Measurements from ENCODE around the gene COL20A1.
A peak's percentile ranks its signal among the peaks of the same experiment; 100 is the strongest.
"Not testable (repeated sequence)": the region's sequence is repeated elsewhere in the genome, so short reads cannot be mapped to it uniquely, and the experiment has no call there.

The COL20A1 gene

DNA sequence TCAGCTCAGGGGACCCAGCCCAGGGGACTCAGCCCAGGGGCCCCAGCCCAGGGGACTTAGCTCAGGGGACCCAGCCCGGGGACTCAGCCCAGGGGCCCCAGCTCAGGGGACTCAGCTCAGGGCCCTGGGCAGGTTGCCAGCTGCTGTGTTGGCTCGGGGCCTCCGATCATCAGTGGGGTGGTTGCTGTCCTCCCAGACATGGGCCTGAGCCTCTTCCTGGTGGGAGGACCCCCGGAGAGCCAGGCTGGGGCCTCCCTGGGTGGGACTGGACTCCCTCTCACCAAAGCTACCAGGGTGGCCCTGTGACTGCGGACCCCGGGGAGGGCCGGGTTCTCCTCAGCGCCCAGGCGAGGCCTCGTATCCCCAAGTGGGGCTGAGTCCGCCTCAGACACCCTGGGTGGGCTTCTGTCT is 4.4 kb downstream of the COL20A1 start:
- Mint-ChIP-seq H3K27ac (no peak overlapping the region), H3K9me3 (no peaks in the 10 kb centered on the region), H3K27me3 (peaks cover 54% of the 10 kb centered on the region), H3K36me3 (no peaks in the 10 kb centered on the region), H3K4me1 (peaks cover 13% of the 10 kb centered on the region), H3K4me3 (no peak overlapping the region)
- CTCF ChIA-PET, result no interaction called here
- no peak for DNase-seq

GRCh38 chr20:63297796-63298572 is 5.0 kb downstream of the COL20A1 start:
- Mint-ChIP-seq H3K4me3 (no peak overlapping the region), H3K27me3 (peaks cover 54% of the 10 kb centered on the region), H3K36me3 (no peaks in the 10 kb centered on the region), H3K27ac (no peak overlapping the region), H3K9me3 (no peaks in the 10 kb centered on the region), H3K4me1 (peaks cover 13% of the 10 kb centered on the region)
- CTCF ChIA-PET, result no interaction called here
- no peak for DNase-seq

GRCh38 chr20:63298731-63299312 is 5.8 kb downstream of the COL20A1 start:
- Mint-ChIP-seq H3K27me3 (peaks cover 47% of the 10 kb centered on the region), H3K4me3 (no peak overlapping the region)
- CTCF ChIA-PET, result no interaction called here

GRCh38 chr20:63301671-63302070 is 8.7 kb downstream of the COL20A1 start:
- Mint-ChIP-seq H3K36me3 (no peaks in the 10 kb centered on the region), H3K9me3 (no peaks in the 10 kb centered on the region), H3K4me3 (no peak overlapping the region), H3K27me3 (peaks cover 21% of the 10 kb centered on the region), H3K4me1 (no peaks in the 10 kb centered on the region), H3K27ac (no peak overlapping the region)
- CTCF ChIA-PET, result no interaction called here
- no peak for DNase-seq

More at GRCh38 chr20:63298731-63299312, 5.8 kb downstream of the COL20A1 start:
- Mint-ChIP-seq H3K4me1 (peaks cover 13% of the 10 kb centered on the region), H3K9me3 (no peaks in the 10 kb centered on the region), H3K36me3 (no peaks in the 10 kb centered on the region), H3K27ac (no peak overlapping the region)
- no peak for DNase-seq

GRCh38 chr20:63303095-63303666 is 10.2 kb downstream of the COL20A1 start:
- no peaks in the 10 kb centered on the region for H3K9me3 Mint-ChIP-seq
- H3K4me3 Mint-ChIP-seq, result no peak overlapping the region
- H3K27ac Mint-ChIP-seq, result no peak overlapping the region
- CTCF ChIA-PET, result no interaction called here
- H3K4me1 Mint-ChIP-seq, result no peaks in the 10 kb centered on the region
- DNase-seq, result no peak
- no peaks in the 10 kb centered on the region for H3K36me3 Mint-ChIP-seq
- peaks cover 11% of the 10 kb centered on the region for H3K27me3 Mint-ChIP-seq

DNA sequence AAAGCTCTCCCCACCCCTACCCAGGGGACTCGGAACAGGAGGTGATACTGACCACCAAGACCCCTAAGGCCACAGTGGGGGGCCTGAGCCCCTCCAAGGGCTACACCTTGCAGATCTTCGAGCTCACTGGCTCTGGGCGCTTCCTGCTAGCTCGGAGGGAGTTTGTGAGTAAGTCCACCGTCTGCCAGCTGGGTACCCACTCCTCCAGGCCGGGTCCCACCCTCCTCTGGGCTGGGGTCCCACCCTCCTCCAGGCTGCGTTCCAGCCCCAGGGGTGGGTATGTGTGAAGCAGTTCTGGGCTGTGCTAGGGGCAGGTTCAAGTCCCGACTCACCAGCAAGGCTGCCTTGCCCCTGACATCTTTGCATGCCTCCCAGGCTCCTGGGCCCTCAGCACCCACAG is 12.4 kb downstream of the COL20A1 start:
- Mint-ChIP-seq H3K4me3 (no peak overlapping the region), H3K9me3 (no peaks in the 10 kb centered on the region), H3K36me3 (no peaks in the 10 kb centered on the region), H3K4me1 (no peaks in the 10 kb centered on the region), H3K27me3 (no peaks in the 10 kb centered on the region), H3K27ac (no peak overlapping the region)
- no peak for DNase-seq
- CTCF ChIA-PET, result no interaction called here

DNA sequence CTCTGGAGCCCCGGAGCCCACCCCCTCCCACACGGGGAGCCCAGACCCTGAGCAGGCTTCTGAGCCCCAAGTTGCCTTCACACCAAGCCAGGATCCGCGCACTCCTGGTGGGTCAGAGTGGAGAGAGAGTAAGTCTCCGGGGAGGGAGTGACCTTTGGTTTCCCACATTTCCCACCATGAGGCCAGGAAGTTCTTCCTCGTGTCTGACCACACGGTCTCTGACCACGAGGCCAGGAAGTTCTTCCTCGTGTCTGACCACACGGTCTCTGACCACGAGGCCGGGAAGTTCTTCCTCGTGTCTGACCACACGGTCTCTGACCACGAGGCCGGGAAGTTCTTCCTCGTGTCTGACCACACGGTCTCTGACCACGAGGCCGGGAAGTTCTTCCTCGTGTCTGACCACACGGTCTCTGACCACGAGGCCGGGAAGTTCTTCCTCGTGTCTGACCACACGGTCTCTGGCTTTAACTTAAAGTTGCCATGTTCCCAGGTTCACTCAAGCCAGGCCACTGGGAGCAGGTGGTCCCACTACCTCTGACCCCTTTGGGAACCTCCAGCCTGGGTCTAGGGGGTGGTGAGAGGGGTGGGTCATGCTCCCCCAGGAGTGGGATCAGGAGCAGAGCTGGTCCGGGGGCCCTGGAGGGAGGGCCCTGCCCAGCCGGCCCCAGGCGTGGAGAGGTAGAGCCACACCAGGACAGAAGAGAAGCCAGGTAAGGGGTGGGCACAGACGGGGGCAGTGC is 13.1 kb downstream of the COL20A1 start:
- H3K27me3 Mint-ChIP-seq, H3K4me1 Mint-ChIP-seq, H3K4me3 Mint-ChIP-seq, H3K9me3 Mint-ChIP-seq, CTCF ChIA-PET, H3K36me3 Mint-ChIP-seq, H3K27ac Mint-ChIP-seq, DNase-seq: not testable (repeated sequence)

DNA sequence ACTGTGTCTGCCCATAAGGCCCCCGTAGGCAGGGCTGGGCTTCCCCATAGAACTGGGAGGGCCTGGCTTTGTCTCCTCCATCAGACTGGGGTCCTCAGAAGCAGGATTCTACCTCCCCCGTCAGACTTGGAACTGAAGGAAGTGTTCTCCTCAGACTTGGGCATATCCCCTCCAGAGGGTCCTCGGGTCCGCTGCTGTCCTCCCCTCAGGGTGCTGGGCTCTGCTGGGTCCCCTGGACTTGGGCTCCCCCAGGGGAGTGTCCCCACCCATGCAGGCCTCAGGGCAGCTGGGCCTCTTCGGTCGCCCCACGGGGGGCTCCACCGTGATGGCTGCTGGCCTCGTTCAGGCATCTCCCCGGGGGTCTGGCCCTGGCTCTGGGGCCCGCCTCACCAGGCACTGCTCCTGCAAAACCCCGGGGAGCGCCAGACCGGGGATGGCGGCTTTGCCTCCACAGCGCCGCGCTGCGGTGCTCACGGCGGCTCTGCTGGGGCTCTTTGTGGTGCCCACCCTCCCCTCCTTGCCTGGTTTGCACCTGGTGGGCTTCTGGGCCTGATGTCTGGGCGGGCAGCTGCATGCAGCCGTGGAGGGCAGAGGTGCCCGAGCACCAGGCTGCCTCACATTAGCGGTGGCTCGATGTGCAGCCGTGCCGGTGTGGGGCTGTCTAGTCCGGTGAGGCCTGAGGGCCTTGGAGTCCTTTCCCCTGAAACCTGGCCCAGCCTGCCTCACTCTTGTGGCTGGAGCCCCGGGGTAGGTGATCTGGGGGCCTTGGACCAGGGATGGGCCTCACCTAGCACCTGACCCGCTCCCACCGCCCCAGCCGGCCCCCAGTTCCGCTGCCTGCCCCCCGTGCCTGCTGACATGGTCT is 13.9 kb downstream of the COL20A1 start:
- Mint-ChIP-seq H3K4me3 (no peak overlapping the region), H3K27me3 (no peaks in the 10 kb centered on the region), H3K36me3 (no peaks in the 10 kb centered on the region), H3K9me3 (no peaks in the 10 kb centered on the region), H3K27ac (no peak overlapping the region), H3K4me1 (no peaks in the 10 kb centered on the region)
- CTCF ChIA-PET, result interaction anchor here (2.1 kb wide), 1 partner anchor 10 kb away, joined by 4 read pairs; no protein-coding TSS in a partner anchor
- no peak for DNase-seq

DNA sequence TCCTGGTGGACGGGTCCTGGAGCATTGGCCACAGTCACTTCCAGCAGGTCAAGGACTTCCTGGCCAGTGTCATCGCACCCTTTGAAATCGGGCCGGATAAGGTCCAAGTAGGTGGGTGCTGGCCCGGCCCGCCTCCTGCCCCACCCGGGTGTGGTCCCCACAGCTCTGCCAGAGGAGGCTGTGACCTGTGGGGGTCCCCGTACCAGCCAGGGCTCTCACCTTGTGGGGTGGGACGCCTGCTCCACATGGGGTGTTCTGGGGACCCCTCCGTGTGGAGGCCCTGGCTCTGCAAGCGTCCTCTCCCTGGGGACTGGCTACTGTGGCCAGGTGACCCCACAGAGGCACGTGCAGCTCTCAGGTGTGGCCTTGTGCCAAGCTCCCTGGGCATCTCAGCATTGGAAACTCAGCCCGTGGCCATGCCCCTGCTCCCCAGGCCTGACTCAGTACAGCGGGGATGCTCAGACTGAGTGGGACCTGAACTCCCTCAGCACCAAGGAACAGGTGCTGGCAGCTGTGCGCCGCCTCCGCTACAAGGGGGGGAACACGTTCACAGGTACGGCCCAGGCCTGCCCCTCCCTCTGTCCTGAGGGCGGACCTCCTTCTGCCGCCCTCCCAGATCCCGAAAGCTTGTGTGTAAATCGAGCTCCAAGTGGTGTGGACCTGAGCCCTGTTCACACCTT is 14.7 kb downstream of the COL20A1 start:
- Mint-ChIP-seq H3K27ac (no peak overlapping the region), H3K4me1 (no peaks in the 10 kb centered on the region), H3K27me3 (no peaks in the 10 kb centered on the region), H3K4me3 (no peak overlapping the region), H3K9me3 (no peaks in the 10 kb centered on the region), H3K36me3 (no peaks in the 10 kb centered on the region)
- no peak for DNase-seq
- CTCF ChIA-PET, result interaction anchor here (2.1 to 3.9 kb wide), 2 partner anchors 9 to 74 kb away, joined by 4 to 34 read pairs; no protein-coding TSS in a partner anchor

DNA sequence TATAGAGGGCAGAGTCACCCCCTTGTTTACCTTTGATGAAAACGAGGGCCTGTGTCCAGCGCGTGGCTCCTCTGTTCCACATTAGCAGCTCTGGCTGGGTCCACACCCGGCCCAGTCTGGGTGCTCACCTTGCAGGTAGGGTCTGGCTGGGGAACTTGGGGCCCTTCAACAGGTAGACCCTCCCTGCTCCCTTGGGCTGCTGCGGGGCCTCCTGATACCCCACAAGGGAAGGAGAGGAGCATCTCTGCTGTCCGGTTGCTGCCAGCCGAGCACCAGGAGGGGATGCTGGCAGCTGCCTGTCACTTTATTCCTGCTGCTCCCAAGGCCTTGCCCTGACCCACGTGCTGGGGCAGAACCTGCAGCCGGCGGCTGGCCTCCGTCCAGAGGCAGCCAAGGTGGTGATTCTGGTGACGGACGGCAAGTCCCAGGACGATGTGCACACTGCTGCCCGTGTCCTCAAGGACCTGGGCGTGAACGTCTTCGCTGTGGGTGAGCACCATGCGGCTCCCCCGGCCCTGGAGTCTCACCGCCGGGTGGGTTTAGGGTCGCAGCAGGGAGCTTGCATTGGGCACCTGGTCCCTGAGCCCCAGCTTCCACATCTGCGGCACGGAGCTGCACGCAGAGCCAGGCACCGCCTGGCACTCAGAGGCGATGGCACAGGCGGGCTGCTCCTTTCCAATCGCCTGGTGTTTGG is 15.4 kb downstream of the COL20A1 start:
- Mint-ChIP-seq H3K36me3 (no peaks in the 10 kb centered on the region), H3K27ac (no peak overlapping the region), H3K4me1 (no peaks in the 10 kb centered on the region), H3K4me3 (no peak overlapping the region), H3K9me3 (no peaks in the 10 kb centered on the region), H3K27me3 (no peaks in the 10 kb centered on the region)
- DNase-seq, result no peak
- CTCF ChIA-PET, result interaction anchor here (1.5 to 3.9 kb wide), 4 partner anchors 9 to 73 kb away, joined by 4 to 34 read pairs (median 4); no protein-coding TSS in a partner anchor

DNA sequence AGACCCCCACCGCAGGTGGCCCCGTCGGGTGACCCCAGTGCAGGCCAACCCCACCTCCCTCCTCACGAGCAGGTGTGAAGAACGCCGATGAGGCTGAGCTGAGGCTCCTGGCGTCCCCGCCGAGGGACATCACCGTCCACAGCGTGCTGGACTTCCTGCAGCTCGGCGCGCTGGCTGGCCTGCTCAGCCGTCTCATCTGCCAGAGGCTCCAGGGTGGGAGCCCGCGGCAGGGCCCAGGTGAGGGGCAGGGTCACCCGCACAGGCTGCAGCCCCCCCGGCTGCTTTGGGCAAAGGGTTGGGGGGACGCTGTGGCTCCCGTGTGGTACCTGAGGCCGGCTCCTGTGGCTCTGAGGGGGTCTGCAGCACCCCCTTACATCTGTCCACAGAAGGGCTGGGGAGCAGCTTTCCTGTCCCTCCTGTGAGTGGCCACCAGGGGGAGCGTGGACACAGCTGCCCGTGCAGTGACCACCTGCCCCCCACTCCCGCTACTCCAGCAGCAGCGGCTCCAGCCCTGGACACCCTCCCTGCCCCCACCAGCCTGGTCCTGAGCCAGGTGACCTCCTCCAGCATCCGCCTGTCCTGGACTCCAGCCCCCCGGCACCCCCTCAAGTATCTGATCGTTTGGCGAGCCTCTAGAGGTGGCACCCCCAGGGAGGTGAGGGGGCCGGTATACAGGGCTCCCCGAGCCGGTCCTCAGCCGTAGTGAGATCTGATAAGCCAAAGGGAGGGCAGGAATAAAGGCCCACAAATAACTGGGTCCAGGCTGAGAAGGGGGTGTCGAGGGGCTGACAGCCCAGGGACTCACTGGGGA is 16.5 kb downstream of the COL20A1 start:
- Mint-ChIP-seq H3K4me3 (no peak overlapping the region), H3K27ac (no peak overlapping the region), H3K27me3 (no peaks in the 10 kb centered on the region), H3K4me1 (no peaks in the 10 kb centered on the region), H3K9me3 (no peaks in the 10 kb centered on the region), H3K36me3 (no peaks in the 10 kb centered on the region)
- DNase-seq, result peak; percentile 52
- CTCF ChIA-PET, result interaction anchor here (1.1 to 3.9 kb wide), 6 partner anchors 9 to 72 kb away, joined by 3 to 34 read pairs (median 5); no protein-coding TSS in a partner anchor

GRCh38 chr20:63310265-63310991 is 17.4 kb downstream of the COL20A1 start:
- CTCF ChIA-PET, result interaction anchor here (1.0 to 3.9 kb wide), 5 partner anchors 8 to 87 kb away, joined by 3 to 34 read pairs (median 5); no protein-coding TSS in a partner anchor
- no peaks in the 10 kb centered on the region for H3K36me3 Mint-ChIP-seq
- no peak overlapping the region for H3K27ac Mint-ChIP-seq
- no peaks in the 10 kb centered on the region for H3K9me3 Mint-ChIP-seq
- no peak overlapping the region for H3K4me3 Mint-ChIP-seq
- no peaks in the 10 kb centered on the region for H3K4me1 Mint-ChIP-seq
- no peaks in the 10 kb centered on the region for H3K27me3 Mint-ChIP-seq
- no peak for DNase-seq
